Measurements from ENCODE around the gene ARMC9. TPM values are rescaled to one million over a fixed set of nuclear protein-coding genes. Genes with fewer than 3 reads are reported as not detected.

ARMC9 gene
- total and polyA plus RNA-seq, 9 donors = 16.7 to 33.5 (median 29.3) TPM

DNA sequence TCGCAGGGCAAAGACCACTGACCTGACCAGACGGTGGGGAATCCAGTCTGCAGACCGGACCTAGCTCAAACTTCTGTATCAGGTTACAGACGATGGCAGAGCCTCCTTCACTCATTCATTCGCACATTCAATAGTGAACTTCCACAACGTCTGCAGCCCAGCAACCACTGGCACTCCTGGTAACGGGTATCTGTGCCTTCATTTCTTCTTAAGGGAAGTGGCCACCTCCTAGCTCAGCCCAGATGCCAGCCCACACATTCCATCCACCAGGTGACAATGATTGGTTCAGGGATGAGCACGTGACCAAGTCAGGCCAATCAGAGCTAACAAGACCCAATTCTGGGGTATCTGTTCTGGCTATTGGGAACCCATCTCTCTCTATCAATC is 15.9 kb upstream of the ARMC9 start:
- no peak for TF ChIP-seq CTCF (IDR thresholded peaks at IDR 0.05)
- H3K4me1 ChIP-seq (ENCODE audit: insufficient read depth) = no peaks in the 10 kb centered on the region
- no peaks in the 10 kb centered on the region for H3K36me3 ChIP-seq
- no peak for DNase-seq
- WGBS, 3 donors = 74 to 77% (median 75%) methylated on average over 8 of the region's 8 CpGs
- H3K9me3 ChIP-seq = no peaks in the 10 kb centered on the region
- H3K27me3 ChIP-seq = no peaks in the 10 kb centered on the region
- H3K27ac ChIP-seq = no peak overlapping the region
- H3K4me3 ChIP-seq = no peak overlapping the region
- intact Hi-C loops (cut with DNase I) = no loop called here

DNA sequence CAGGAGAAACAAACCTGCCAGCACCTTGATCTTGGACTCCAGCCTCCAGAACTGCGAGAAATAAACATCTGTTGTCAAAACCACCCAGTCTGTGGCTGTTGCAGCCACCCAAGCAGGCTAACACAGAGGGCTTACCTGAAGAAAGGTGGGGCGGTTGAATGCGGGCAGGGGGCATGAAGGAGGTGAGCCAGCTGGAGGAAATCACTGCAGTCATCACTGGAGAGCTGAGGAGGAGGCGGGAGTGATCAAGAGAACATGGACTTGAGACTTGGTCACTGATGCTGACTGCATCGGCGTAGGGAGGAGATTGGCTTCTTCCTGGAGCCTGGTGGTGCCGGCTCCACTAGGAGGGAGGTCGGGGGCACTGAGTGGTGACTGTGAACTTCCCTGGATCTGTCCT is 14.6 kb upstream of the ARMC9 start:
- Histone ChIP-seq H3K36me3 (no peaks in the 10 kb centered on the region), H3K27me3 (no peaks in the 10 kb centered on the region), H3K9me3 (no peaks in the 10 kb centered on the region), H3K4me3 (no peak overlapping the region), H3K27ac (no peak overlapping the region), H3K4me1 (ENCODE audit: insufficient read depth) (peaks cover 2% of the 10 kb centered on the region)
- no peak for DNase-seq
- WGBS, 3 donors = 88 to 94% (median 91%) methylated on average over 8 of the region's 8 CpGs
- intact Hi-C loops (cut with DNase I) = no loop called here
- no peak for TF ChIP-seq POLR2A (IDR thresholded peaks at IDR 0.05)
- no peak for TF ChIP-seq EP300 (IDR thresholded peaks at IDR 0.05)
- TF ChIP-seq CTCF (IDR thresholded peaks at IDR 0.05) = no peak

GRCh38 chr2:231184319-231184718 is 14.1 kb upstream of the ARMC9 start:
- no peak overlapping the region for H3K27ac ChIP-seq
- TF ChIP-seq POLR2A (IDR thresholded peaks at IDR 0.05) = no peak
- no peaks in the 10 kb centered on the region for H3K27me3 ChIP-seq
- H3K36me3 ChIP-seq = no peaks in the 10 kb centered on the region
- H3K4me3 ChIP-seq = no peak overlapping the region
- WGBS, 3 donors = 95 to 97% (median 96%) methylated on average over 4 of the region's 4 CpGs
- intact Hi-C loops (cut with DNase I) = no loop called here
- DNase-seq = no peak
- no peaks in the 10 kb centered on the region for H3K9me3 ChIP-seq
- H3K4me1 ChIP-seq (ENCODE audit: insufficient read depth) = peaks cover 2% of the 10 kb centered on the region

- intact Hi-C loops (cut with DNase I) = no loop called here
- no peaks in the 10 kb centered on the region for H3K9me3 ChIP-seq
- DNase-seq = no peak
- H3K4me3 ChIP-seq = no peak overlapping the region
- H3K4me1 ChIP-seq (ENCODE audit: insufficient read depth) = peaks cover 2% of the 10 kb centered on the region
- whole genome bisulfite sequencing, 3 donors = 64 to 76% (median 75%) methylated on average over 8 to 11 of the region's 11 CpGs
- H3K36me3 ChIP-seq = no peaks in the 10 kb centered on the region
- no peak for TF ChIP-seq POLR2A (IDR thresholded peaks at IDR 0.05)
- no peak for TF ChIP-seq EP300 (IDR thresholded peaks at IDR 0.05)
- TF ChIP-seq CTCF (IDR thresholded peaks at IDR 0.05) = no peak
- no peak overlapping the region for H3K27ac ChIP-seq
- H3K27me3 ChIP-seq = no peaks in the 10 kb centered on the region
Observed at GRCh38 chr2:231185050-231185725, 13.2 kb upstream of the ARMC9 start.

GRCh38 chr2:231185886-231186285 is 12.5 kb upstream of the ARMC9 start:
- Histone ChIP-seq H3K4me1 (ENCODE audit: insufficient read depth) (peaks cover 2% of the 10 kb centered on the region), H3K36me3 (no peaks in the 10 kb centered on the region), H3K27me3 (no peaks in the 10 kb centered on the region), H3K9me3 (no peaks in the 10 kb centered on the region), H3K27ac (no peak overlapping the region), H3K4me3 (no peak overlapping the region)
- 40 to 54% (median 53%) methylated on average over 4 of the region's 4 CpGs for WGBS, 3 donors
- TF ChIP-seq POLR2A (IDR thresholded peaks at IDR 0.05) (no peak), EP300 (IDR thresholded peaks at IDR 0.05) (no peak), CTCF (IDR thresholded peaks at IDR 0.05) (no peak)
- peak in 1 of 5 donors; percentile 11 for DNase-seq
- intact Hi-C loops (cut with DNase I) = no loop called here

Data from ovary (tissue), 9 donors.